ENCODE measurements around the gene ZC3H6.

- TF ChIP-seq SIN3A (IDR thresholded peaks at IDR 0.05; ENCODE audit: borderline replicate concordance, low read depth, low read length), result no peak
- TF ChIP-seq ZNF598 (CRISPR knock-in tag; IDR thresholded peaks at IDR 0.05; ENCODE audit: borderline replicate concordance), result peak; percentile 98
- TF ChIP-seq NR1H2 (CRISPR knock-in tag; IDR thresholded peaks at IDR 0.05; ENCODE audit: borderline replicate concordance, low read depth), result no peak; the same call in 1 of the 2 replicates
- TF ChIP-seq ATF3 (CRISPR knock-in tag; IDR thresholded peaks at IDR 0.05), result peak; percentile 75
- TF ChIP-seq JUND (CRISPR knock-in tag; IDR thresholded peaks at IDR 0.05), result peak; percentile 47; the same call in 1 of the 2 replicates
- peak; percentile 92 for TF ChIP-seq RXRA (CRISPR knock-in tag; IDR thresholded peaks at IDR 0.05)
- TF ChIP-seq ATF7 (IDR thresholded peaks at IDR 0.05), result no peak
- TF ChIP-seq ATF7 (CRISPR knock-in tag; IDR thresholded peaks at IDR 0.05), result peak; percentile 88
- TF ChIP-seq ATF6 (CRISPR knock-in tag; conservative IDR thresholded peaks at IDR 0.05), result peak; percentile 87; the same call in 1 of the 2 replicates
- TF ChIP-seq CEBPZ (IDR thresholded peaks at IDR 0.05; ENCODE audit: low read length), result no peak
- peak; percentile 99 for TF ChIP-seq KAT8 (CRISPR knock-in tag; IDR thresholded peaks at IDR 0.05)
- no peak; the same call in 1 of the 2 replicates for TF ChIP-seq ZNF430 (CRISPR knock-in tag; IDR thresholded peaks at IDR 0.05)
- peak; percentile 97 to 98 for TF ChIP-seq POLR2A (IDR thresholded peaks at IDR 0.05; ENCODE audit: insufficient read depth in 1 of 2, low read depth in 2 of 2, low read length in 2 of 2)
- peak; percentile 90 for TF ChIP-seq ZNF891 (CRISPR knock-in tag; IDR thresholded peaks at IDR 0.05)
Measured at GRCh38 chr2:112275311-112275886, at the start of gene ZC3H6.
